Fibroblast of pulmonary artery (primary cell): ENCODE results near the gene VSIG10.
A peak's percentile ranks its signal among the peaks of the same experiment; 100 is the strongest.

Experiments used
- DNase-seq: peaks from one replicate; pipeline ENCODE4 v3.0.0-alpha.2; 2010; ENCODE audit warnings: low read depth
- H3K4me3 ChIP-seq: replicated peaks from 2 replicates; pipeline ENCODE4 v1.5.1; 2011; ENCODE audit warnings: low read depth, mild to moderate bottlenecking, control low read depth, low read length, moderate library complexity
- TF ChIP-seq, protein P1 (sequence below): IDR thresholded peaks from 2 replicates; pipeline ENCODE4 v1.5.1; 2011; ENCODE audit warnings: mild to moderate bottlenecking, control low read depth, low read length, inconsistent platforms; ENCODE audit errors: missing control alignments

Gene VSIG10

GRCh38 chr12:118103601-118104382, at the start of gene VSIG10:
VSIG10 (minus strand) TSS chr12:118104011; CDS start chr12:118103671, 340 bp downstream.
- peak; percentile 62 for DNase-seq
- TF ChIP-seq, protein P1, sequence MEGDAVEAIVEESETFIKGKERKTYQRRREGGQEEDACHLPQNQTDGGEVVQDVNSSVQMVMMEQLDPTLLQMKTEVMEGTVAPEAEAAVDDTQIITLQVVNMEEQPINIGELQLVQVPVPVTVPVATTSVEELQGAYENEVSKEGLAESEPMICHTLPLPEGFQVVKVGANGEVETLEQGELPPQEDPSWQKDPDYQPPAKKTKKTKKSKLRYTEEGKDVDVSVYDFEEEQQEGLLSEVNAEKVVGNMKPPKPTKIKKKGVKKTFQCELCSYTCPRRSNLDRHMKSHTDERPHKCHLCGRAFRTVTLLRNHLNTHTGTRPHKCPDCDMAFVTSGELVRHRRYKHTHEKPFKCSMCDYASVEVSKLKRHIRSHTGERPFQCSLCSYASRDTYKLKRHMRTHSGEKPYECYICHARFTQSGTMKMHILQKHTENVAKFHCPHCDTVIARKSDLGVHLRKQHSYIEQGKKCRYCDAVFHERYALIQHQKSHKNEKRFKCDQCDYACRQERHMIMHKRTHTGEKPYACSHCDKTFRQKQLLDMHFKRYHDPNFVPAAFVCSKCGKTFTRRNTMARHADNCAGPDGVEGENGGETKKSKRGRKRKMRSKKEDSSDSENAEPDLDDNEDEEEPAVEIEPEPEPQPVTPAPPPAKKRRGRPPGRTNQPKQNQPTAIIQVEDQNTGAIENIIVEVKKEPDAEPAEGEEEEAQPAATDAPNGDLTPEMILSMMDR, result no peak
- peak within 1 kb of the TSS; percentile 64 for H3K4me3 ChIP-seq

GRCh38 chr12:118151755-118152154, 47.9 kb upstream of the VSIG10 start:
- H3K4me3 ChIP-seq, result no peak overlapping the region
- TF ChIP-seq, protein P1, result no peak
- DNase-seq, result no peak

- H3K4me3 ChIP-seq, result no peak overlapping the region
- DNase-seq, result no peak
- TF ChIP-seq, protein P1, result no peak
These were observed 46.8 kb upstream of the VSIG10 start for GRCh38 chr12:118150625-118151024.

GRCh38 chr12:118148287-118148686, 44.5 kb upstream of the VSIG10 start:
- DNase-seq, result no peak
- TF ChIP-seq, protein P1, result no peak
- no peak overlapping the region for H3K4me3 ChIP-seq

GRCh38 chr12:118145798-118146156, 42.0 kb upstream of the VSIG10 start:
- no peak for DNase-seq
- no peak overlapping the region for H3K4me3 ChIP-seq
- TF ChIP-seq, protein P1, result no peak

DNA sequence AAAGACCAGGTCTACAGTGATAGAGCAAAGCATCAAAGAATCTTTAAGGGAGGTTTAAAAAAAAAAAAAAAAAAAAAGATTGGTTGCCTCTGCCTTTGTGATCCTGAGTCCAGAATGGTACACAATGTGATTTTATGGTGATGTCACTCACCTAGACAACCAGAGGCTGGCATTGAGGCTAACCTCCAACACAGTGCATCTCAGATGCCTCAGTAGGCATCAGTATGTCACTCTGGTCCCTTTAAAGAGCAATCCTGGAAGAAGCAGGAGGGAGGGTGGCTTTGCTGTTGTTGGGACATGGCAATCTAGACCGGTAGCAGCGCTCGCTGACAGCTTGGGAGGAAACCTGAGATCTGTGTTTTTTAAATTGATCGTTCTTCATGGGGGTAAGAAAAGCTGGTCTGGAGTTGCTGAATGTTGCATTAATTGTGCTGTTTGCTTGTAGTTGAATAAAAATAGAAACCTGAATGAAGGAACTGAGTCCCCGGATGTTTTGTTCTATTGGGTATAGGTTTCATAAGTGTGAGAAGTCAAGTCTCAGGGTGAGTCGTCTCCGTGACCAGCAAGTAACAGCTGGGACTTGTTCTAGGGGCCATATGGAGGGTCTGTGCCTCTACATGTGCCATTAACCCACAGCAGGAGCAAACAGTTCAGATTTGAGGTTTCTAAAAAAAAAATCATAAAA, 41.4 kb upstream of the VSIG10 start:
- no peak overlapping the region for H3K4me3 ChIP-seq
- TF ChIP-seq, protein P1, result no peak
- no peak for DNase-seq
